KMS-11 (cell line): ENCODE measurements around the gene MAPK4.
"Not testable (repeated sequence)": the region's sequence is repeated elsewhere in the genome, so short reads cannot be mapped to it uniquely, and the experiment has no call there.

Experiments used
- H2AFZ ChIP-seq: fragments of 200-600 bp; sonication (generic); 2 replicates; pipeline ENCODE4 v1.6.1; 2016; ENCODE audit warnings: antibody characterized with exemption, mixed run types, low read depth
- H3K27ac ChIP-seq: fragments of 200-600 bp; sonication (generic); 2 replicates; pipeline ENCODE4 v1.6.1; 2016; ENCODE audit warnings: mild to moderate bottlenecking, mixed run types
- H3K27me3 ChIP-seq: fragments of 200-600 bp; sonication (generic); 2 replicates; pipeline ENCODE4 v1.6.1; 2017; ENCODE audit warnings: mild to moderate bottlenecking, low read depth, mixed run types, moderate library complexity; ENCODE audit not compliant: insufficient read depth
- H3K36me3 ChIP-seq: fragments of 200-600 bp; sonication (generic); 2 replicates; pipeline ENCODE4 v1.6.1; 2017; ENCODE audit warnings: mild to moderate bottlenecking, mixed run types; ENCODE audit not compliant: insufficient read depth
- H3K4me1 ChIP-seq: fragments of 200-600 bp; sonication (generic); 2 replicates; pipeline ENCODE4 v1.6.1; 2016; ENCODE audit warnings: mild to moderate bottlenecking, low read depth, mixed run types; ENCODE audit not compliant: poor library complexity, severe bottlenecking
- H3K4me2 ChIP-seq: fragments of 200-600 bp; sonication (generic); 2 replicates; pipeline ENCODE4 v1.7.0; 2016; ENCODE audit warnings: mild to moderate bottlenecking, mixed run types
- H3K4me3 ChIP-seq: fragments of 200-600 bp; sonication (generic); IDR thresholded peaks from 2 replicates; pipeline ENCODE4 v1.6.1; 2017; ENCODE audit warnings: low read depth, low read length, mixed read lengths; ENCODE audit not compliant: insufficient read depth
- H3K79me2 ChIP-seq: fragments of 200-600 bp; sonication (generic); 2 replicates; pipeline ENCODE4 v1.6.1; 2016; ENCODE audit warnings: low read depth, mixed run types; ENCODE audit not compliant: insufficient read depth
- H3K9ac ChIP-seq: fragments of 200-600 bp; sonication (generic); 2 replicates; pipeline ENCODE4 v1.6.1; 2016; ENCODE audit warnings: mild to moderate bottlenecking, mixed run types
- H4K20me1 ChIP-seq: fragments of 200-600 bp; sonication (generic); 2 replicates; pipeline ENCODE4 v1.6.1; 2016; ENCODE audit warnings: mild to moderate bottlenecking, mixed run types; ENCODE audit not compliant: insufficient read depth
- CTCF ChIP-seq: fragments of 200-600 bp; sonication (generic); conservative IDR thresholded peaks from 2 replicates; pipeline ENCODE4 v1.6.1; 2017; ENCODE audit warnings: low read depth, mild to moderate bottlenecking, antibody characterized with exemption, low read length, moderate library complexity, mixed read lengths

The MAPK4 gene

GRCh38 chr18:50776383-50776782 is 216.5 kb downstream of the MAPK4 start:
- H3K4me2 ChIP-seq = no peak overlapping the region
- no peaks in the 10 kb centered on the region for H3K27me3 ChIP-seq
- H4K20me1 ChIP-seq = no peaks in the 10 kb centered on the region
- H3K4me3 ChIP-seq = no peak overlapping the region
- no peak for TF ChIP-seq CTCF
- H3K4me1 ChIP-seq = no peaks in the 10 kb centered on the region
- H2AFZ ChIP-seq = no peak overlapping the region
- no peak overlapping the region for H3K9ac ChIP-seq
- H3K79me2 ChIP-seq = no peaks in the 10 kb centered on the region
- H3K27ac ChIP-seq = no peak overlapping the region
- H3K36me3 ChIP-seq = no peaks in the 10 kb centered on the region

GRCh38 chr18:50779021-50779420 is 219.1 kb downstream of the MAPK4 start:
- H2AFZ ChIP-seq, H3K36me3 ChIP-seq, H3K27ac ChIP-seq, H3K79me2 ChIP-seq, H3K4me3 ChIP-seq, H3K4me2 ChIP-seq, H3K27me3 ChIP-seq, H3K4me1 ChIP-seq, H3K9ac ChIP-seq, H4K20me1 ChIP-seq: not testable (repeated sequence)
